ENCODE data around the gene HABP4.
A peak's percentile ranks its signal among the peaks of the same experiment; 100 is the strongest.

Gene HABP4, protein sequence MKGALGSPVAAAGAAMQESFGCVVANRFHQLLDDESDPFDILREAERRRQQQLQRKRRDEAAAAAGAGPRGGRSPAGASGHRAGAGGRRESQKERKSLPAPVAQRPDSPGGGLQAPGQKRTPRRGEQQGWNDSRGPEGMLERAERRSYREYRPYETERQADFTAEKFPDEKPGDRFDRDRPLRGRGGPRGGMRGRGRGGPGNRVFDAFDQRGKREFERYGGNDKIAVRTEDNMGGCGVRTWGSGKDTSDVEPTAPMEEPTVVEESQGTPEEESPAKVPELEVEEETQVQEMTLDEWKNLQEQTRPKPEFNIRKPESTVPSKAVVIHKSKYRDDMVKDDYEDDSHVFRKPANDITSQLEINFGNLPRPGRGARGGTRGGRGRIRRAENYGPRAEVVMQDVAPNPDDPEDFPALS

DNA sequence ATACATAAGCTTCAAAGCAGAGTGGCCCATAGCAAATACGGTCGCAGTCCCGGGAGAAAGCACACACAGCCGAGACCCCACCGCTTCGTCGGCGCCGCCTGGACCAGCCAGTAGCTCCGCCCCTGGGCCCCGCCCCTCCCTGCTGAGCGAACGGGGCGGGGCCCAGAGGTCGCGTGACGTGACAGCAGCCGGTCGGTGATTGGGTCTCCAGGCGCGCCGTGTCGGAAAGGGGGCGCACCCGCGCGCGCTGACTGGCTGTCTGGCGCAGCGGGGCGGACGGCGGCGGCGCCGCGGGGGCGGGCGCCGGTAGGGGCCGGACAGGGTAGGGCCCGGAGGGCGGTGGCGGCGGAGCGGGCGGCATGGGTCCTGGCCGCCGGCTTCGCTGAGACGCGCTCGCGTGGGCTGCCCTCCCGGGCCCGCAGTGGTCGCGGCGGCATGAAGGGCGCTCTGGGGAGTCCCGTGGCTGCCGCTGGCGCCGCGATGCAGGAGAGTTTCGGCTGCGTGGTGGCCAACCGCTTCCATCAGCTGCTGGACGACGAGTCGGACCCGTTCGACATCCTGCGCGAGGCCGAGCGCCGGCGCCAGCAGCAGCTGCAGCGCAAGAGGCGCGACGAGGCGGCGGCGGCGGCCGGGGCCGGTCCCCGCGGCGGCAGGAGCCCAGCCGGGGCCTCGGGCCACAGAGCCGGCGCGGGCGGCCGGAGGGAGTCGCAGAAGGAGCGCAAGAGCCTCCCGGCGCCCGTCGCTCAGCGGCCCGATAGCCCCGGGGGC is at the start of gene HABP4:
TSS of gene HABP4 (plus strand) at position 325 of the 768 bp plus-strand sequence. CDS start at position 436, 111 bp downstream.
- peak; percentile 95 for DNase-seq

DNA sequence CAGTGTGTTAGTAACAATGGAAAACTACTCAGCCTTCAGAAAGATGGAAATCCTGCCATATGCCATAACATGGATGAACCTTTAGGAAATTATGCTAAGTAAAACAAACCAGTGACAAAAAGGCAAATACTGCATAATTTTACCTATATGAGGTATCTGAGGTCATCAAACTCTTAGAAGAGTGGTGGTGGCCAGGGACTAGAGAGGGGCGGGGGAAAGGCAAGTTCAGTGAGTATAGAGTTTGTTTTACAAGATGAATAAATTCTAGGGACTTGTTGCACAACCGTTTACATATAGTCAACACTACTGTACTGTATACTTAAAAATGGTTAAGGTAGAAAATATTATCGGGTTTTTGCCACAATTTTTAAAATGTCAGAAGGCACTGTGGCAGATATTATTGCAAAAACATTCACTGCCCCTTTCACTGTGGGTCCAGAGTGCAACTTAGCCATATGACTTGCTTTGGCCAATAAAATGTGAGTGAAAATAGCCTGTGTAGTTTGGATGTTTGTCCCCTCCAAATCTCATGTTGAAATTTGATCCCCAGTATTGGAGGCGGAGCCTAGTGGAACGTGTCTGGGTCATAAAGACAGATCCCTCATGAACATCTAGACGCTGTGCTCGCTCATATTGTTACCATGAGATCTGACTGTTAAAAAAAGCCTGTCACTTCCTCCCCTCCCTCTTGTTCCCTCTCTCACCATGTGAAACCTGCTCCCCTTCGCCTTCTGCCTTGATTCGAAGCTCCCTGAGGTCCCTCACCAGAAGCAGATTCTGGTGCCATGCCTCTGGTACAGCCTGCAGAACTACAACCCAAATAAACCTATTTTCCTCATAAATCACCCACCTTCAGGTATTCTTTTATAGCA is 41.3 kb upstream of the HABP4 start:
- no peak for DNase-seq

DNA sequence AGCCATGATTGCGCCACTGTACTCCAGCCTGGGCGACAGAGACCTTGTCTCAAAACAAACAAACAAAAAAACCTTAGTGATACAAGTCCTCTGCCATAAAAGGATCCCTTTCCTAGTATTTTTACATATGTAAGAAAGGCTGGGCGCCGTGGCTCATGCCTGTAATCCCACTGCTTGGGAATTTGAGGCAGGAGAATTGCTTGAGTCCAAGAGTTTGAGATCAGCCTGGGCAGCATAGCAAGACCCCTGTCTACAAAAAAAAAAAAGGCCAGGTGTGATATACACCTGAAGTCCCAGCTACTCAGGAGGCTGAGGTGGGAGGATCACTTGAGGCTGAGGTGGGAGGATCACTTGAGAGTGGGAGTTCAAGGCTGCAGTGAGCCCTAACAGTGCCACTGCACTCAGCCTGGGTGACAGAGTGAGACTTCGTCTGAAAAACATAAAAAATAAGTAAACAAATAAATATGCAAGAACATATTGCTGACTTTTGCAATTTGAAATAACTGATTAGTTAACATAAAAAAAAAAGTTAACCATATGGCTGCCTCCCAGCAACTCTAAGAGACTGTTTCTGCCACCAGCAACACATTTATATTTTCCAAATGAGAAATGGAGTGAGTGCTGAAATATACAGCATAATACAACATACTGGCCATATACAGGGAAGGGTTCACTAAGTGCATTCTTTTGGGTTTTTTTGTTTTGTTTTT is 38.7 kb upstream of the HABP4 start:
- no peak for DNase-seq

DNA sequence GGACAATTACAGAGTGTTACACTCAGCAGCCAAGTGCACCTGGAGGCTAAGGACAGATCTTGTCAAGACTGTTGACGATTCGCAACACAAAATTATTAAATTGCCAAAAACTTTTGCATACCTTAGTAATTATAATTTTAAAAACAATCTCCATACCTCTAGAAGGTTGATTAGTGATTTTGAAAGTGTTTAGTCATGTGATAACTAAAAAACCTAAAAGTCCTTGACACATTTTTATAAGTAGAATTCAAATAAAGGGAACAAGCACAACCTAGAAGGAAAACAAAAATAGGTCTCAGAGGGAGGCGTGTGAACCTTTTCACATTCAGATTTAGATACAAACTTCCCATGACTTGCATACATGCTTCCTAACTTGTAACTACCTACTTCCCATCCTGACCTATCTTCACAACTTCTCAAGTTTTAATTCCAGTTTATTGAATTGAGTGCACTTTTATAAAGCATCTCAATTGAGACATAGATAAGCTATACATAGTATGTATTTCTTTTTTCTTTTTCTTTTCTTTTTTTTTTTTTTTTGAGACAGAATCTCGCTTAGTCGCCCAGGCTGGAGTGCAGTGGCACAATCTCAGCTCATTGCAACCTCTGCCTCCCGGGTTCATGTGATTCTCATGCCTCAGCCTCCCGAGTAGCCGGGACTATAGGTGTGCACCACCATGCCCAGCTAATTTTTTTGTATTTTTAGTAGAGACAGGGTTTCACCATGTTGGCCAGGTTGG is 37.6 kb upstream of the HABP4 start:
- no peak for DNase-seq

DNA sequence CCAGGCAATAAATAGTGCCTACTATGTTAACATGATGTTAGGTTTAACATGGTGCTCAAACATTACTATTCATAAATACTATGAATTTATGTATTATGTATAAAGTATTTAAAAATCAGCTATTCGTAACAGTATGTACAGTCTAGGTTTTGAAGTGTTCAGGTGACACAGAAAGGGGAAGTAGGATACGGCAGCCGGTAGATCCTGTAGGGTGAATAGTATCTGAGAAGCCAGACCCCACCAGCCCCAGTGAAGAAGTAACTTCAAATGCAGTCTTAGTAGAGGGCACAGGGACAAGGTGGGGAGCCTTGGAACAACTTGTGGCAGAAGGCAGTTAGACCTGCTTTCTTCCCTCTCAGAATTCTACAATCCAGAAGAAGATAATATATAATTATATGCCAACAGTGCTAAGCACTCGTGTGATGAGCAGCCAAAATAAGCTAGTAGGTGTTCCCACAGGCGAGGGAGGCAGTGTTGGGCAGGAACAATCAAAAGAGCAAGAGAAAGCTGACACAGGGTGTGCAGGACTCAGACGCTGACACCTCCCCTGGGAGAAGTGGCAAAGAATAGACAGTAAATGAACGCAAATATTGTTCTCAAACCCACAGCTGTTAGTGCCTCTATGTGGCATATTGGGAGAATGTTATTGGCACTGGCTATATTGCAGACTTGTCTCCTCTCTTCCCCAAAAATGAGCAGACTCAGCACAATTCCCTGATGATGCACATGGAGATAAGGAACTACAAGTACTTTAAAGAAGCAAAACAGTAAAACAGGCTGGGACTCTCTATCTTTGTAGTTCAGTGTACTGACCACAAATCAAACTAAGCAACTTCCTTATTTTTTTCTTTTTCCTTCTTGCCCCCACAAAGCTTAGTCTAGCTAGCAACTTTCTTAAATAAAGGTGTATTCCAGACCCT is 36.4 kb upstream of the HABP4 start:
- DNase-seq: no peak

DNA sequence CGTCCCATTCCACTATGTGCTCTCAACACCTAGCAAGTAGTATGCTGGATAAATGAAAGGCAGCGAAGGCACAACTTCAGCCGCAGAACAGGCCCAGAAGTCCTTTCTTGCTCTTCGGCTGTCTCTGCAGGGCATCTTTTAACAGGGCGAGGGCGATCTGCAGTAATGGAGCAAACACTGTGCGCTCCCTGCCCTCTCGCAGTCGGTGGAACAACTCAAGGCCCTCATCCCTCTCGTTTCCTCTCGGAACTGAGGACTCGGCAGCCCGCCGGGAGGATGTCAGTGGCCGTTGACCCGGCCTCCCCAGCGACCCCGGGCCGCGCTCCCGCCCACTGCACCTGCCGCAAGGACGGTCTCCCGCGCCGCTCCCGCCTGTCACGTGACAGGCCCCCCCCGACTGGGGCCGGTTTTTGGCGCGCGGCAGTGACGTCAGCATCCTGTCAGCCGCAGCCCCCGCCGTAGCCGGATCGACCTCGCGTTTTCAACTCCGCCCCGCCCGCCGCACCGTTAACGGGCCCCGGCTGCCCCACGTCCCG is 32.9 kb upstream of the HABP4 start:
- DNase-seq: peak; percentile 93

DNA sequence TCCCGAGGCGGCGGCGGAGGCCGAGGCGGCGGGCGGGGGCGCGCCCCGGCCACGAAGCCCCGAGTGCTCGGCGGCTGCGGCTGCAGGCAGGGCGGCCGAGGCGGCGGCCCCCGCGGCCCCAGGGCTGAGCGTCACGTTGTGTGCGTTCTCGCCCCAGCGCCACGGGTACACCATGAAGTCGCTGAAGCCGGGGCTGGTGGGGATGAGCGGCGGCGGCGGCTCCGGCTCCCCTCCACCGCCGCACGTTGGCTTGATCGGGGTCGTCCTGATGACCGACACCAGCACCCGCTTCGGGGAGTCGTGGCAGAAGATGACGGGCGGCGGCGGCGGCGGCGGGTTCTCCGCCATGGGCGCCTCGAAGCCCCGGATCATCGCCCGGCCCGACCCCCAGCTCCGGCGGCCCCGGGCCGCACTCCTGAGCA is 32.3 kb upstream of the HABP4 start:
- peak; percentile 15 for DNase-seq

DNA sequence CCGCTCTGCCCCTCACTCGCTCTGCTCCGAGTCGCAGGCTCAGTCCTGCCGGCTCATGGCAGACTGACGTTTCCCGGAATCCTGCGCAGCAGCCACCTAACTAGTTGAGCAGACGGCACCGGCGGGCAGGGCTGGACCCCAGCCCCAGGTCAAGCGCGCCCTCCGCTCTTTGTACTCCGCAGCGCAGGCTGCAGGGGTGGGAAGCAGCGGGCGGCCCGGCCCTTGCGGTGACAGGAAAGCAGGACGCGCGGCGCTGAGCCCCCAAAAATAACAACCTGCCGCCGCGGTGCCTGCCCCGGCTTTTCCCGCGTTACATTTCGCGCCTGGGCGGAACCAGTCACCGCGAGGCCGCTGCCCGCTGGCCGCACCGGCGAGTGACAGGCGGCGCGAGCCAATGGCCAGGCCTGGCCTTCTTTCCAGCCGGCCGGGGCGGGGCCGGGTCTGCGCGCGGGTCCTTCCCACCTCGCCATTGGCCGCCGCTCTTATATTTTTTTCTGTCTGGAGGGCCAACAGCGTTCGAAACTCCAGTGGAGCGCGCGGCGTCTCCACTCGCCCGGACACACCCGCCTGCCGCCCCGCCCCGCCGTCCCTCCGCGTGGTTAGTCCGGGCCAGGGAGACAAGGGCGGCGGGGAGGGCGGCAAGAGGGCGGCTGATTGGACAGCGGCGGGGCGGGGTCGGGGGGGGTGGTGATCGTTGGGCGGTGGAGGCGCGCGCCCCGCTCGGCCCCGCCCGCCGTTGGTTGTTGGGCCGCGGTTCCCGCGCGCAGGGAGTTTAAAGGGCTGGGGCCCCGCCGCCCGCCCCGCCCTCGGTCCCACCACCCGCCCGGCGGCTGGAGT is 31.7 kb upstream of the HABP4 start, which contains the start of gene ZNF367:
TSS of gene ZNF367 (minus strand) at position 288 of the 837 bp plus-strand sequence. CDS start 338 bp downstream, outside the sequence.
- peak; percentile 82 for DNase-seq

DNA sequence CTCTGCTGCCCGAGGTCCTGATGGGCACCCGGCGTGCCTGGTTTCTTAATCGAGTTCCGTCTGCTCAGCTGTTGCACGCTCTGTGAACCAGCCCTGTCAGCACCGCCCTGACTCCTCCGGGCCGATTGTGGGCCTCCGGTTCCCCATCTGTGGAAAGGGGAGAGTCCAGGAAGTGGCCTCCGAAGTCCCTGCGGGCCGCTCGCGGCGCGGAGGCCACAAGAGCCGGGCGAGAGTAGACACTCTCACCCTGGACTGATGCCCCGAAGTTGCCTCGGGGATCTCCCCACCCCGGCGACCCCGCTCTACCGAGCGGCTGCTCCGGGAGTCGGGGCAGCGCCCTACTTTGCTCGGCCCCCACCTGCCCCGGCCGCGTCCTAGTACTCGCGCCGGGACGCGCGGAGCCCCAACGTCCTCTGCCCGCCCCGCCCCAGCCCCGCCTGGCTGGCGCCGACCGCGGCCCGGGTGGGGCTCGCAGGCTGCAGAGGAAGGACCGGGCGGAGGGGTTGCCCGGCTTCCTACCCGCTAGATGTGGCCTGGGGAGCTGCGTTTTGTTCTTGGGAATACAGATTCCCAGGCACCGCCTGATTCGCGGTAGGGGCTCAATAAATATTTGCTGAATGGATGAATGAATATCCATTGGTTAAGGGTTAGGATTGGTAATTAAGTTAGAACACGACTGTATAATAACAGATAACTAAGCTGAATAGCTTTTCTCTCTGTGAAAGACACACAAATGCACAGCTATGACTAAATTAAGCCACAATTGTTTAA is 30.9 kb upstream of the HABP4 start:
- DNase-seq: peak; percentile 12

DNA sequence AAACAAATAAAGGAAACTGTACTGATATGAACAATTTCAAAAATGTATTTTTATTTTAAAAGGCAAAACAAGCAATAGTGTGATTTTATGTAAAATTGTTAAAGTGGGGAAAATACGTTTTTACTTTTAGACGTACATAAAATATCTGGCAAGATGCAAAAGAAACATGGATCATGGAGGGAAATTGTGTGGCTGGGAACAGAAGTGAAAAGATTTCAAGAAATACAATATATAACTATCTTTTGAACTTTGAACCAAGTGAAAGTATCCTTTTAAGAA is 30.3 kb upstream of the HABP4 start:
- no peak for DNase-seq

DNA sequence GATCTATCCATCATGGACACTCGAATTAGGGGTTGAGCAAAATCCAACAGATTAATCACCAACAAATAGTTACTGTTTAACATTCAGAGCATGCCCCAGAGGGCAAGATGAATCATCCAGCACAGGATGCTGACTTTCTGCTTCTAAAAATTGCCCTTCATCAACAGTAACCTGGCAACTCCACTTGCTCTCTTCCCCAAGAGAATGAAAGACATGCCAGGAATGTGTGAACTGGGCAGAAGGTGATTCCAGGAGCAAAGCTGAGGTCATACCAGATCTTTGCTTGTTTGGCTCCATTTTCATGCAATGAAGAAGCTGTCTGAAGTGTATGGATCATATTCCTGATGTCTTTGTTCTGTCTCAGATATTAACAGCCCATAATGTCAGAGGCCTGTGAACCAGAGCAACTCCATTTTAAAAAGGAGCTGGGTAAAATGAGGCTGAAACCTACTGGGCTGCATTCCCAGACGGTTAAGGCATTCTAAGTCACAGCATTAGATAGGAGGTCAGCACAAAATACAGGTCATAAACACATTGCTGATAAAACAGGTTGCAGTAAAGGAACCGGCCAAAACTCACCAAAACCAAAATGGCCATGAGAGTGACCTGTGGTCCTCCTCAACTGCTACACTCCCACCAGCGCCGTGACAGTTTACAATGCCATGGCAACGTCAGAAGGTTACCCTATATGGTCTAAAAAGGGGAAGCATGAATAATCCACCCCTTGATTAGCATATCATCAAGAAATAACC is 29.3 kb upstream of the HABP4 start:
- DNase-seq: no peak

DNA sequence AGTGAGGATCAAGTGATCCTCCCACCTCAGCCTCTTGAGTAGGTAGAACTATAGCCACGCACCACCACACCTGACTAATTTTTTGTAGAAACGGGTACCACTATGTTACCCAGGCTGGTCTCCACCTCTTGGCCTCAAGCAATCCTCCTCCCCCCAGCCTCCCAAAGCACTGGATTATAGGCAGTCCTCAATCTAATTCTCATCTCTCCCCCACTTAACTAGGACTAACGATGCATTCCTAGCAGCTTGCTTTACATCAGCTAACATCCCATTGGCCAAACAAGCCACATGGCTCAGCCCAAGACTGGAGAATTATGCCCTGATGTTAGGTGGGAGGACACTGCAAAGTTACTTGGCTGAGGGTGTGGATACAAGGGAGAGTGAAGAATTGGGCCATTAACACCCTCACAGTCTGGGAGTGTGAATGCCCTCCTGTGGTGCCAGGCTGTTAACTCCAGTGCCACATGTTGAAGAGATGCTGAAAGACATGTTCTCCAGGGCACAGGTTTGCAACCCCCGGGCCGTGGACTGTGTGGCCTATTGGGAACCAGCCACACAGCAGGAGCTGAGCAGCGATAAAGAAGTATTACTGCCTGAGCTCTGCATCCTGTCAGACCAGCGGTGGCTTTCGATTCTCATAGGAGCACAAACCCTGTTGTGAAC is 26.5 kb upstream of the HABP4 start:
- no peak for DNase-seq

DNA sequence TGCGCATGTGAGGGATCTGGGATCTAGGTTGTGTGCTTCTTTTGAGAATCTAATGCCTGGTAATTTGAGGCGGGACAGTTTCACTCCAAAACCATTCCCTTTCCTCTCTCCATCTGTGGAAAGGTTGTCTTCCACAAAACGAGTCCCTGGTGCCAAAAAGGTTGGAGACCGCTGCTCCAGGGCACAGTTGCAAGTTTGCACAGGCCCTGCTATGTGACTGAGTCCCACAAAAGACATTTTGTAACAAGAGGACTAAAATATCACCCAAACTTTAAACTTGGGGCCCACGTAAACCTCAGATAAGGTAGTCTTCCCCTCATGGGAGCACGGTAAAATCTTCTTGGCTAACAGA is 26.0 kb upstream of the HABP4 start:
- DNase-seq: no peak

DNA sequence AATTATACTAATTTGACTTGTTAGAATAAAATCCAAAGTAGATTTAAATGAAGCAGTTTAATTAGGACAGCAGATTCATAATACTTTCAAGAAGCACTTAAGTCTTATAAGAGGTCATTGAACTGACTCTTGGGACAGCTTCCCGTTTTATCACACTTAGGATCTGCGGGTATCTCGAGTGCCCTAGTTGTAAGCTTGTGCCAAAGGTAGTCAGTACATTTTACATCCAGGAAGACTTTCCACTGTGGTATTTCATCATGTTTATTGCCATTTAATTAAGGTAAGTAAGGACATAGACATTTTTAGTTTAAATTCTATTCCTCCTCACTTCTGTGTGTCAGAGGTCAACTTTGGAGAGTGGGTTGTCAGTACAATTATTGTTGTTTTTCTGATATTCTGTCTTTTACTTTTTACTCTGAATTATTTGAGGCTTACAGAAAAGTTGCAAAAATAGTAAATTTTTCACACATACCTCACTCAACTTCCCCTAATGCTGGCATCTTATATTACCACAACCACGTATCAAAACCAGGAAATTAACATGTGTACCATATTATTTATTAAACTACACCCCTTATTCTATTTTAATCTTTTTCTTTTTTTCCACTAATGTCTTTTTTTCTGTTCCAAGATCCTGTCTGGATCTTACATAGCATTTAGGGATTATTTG is 24.3 kb upstream of the HABP4 start:
- no peak for DNase-seq

DNA sequence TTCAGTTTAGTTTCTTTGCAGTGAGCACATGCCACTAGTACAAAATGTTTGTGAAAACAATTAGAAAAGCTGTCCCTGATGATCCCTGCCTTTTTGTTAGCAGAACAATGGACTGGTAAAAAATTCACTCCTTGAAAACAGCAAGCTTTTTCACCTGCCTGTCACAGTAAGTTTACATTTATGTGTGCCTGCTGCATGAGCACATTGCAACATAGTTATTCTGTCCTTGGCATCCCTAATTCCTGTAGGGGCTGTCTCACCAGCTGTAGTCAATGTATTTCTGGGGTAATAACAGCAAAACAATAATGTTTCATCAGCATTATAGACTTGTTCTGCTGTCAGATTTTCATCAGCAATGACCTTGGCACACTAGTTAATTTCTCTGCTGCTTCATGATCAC is 20.2 kb upstream of the HABP4 start:
- no peak for DNase-seq

DNA sequence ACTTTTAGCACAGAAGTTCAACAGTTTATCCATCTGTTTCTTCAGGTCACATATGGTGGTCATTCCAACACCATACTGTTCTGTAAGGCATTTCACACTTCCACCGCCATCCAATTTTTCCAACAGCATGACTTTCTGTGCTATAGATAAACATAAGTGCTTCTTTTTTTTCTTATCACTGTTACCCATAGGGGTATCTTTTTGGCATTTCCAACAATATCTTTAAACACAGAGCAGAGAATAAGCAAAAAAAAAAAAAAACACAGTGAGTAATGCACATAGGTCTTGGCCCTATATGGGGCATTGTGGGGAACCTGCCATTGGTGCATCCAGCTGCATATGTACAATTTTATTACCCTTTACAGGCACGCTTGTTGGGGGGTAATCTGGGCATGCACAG is 19.6 kb upstream of the HABP4 start:
- DNase-seq: no peak

DNA sequence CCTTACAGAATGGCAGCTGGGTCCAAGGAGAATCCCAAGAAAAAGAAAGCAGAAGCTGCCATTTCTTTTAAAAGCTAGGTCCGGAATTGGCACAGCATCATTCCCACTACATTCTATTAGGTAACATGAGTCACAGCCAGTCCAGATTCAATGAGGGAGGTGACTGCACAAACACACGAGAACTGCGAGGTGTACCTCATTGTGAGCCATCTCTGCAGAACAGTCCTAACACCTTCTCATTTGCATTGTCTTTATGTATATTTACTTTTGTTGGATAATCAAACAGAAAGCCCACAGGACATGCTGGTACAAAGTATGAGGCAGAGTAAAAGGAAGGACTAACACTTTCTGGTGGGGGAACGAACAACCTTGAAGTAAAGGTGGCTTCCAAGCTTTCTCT is 14.6 kb upstream of the HABP4 start:
- no peak for DNase-seq

All from activated T-cell treated with anti-CD3 and anti-CD28 coated beads for 4 hours (primary cell).